ENCODE data around the gene ART1.
"Not testable (repeated sequence)": the region's sequence is repeated elsewhere in the genome, so short reads cannot be mapped to it uniquely, and the experiment has no call there.

Gene ART1

DNA sequence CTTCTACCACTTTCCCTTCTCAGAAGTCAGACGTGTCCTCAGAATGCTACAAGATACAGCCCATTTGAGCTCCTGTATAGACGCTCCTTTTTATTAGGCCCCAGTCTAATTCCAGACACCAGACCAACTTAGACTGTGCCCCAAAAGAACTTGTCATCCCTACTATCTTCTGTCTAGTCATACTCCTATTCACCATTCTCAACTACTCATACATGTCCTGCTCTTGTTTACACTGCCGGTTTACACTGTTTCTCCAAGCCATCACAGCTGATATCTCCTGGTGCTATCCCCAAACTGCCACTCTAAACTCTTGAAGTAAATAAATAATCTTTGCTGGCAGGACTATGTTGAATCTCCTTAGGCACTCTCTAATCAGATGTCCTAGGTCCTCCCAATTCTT lies 7.6 kb downstream of the ART1 start:
- not testable (repeated sequence) for H2BK15ac ChIP-seq (ENCODE audit: low read depth, poor library complexity, severe bottlenecking); H3K9ac ChIP-seq (ENCODE audit: low read length); H2AK5ac ChIP-seq (ENCODE audit: low read length, severe bottlenecking); H3K27ac ChIP-seq (ENCODE audit: low read length, poor library complexity, severe bottlenecking); H3K36me3 ChIP-seq (ENCODE audit: control insufficient read depth in 1 of 2, insufficient read depth in 2 of 2, low read depth in 1 of 2, low read length in 2 of 2); H3K4me2 ChIP-seq (ENCODE audit: low read length, poor library complexity, severe bottlenecking); H3K23ac ChIP-seq (ENCODE audit: low read length in 2 of 2); H3K79me1 ChIP-seq (replicated peaks; ENCODE audit: low read length, poor library complexity, severe bottlenecking); H2BK5ac ChIP-seq (ENCODE audit: low read depth, low read length, poor library complexity, severe bottlenecking); H3K4me3 ChIP-seq (ENCODE audit: insufficient read depth in 1 of 2, low read depth in 1 of 2, low read length in 2 of 2); H2BK12ac ChIP-seq (ENCODE audit: low read length in 2 of 2); H3K18ac ChIP-seq (ENCODE audit: low read depth in 1 of 2, low read length in 2 of 2); H3K4ac ChIP-seq (ENCODE audit: low read depth in 1 of 2, low read length in 2 of 2); H2BK120ac ChIP-seq (ENCODE audit: low read depth, low read length); H4K91ac ChIP-seq (ENCODE audit: low read length); H2AFZ ChIP-seq (ENCODE audit: low read depth, low read length); H3K4me1 ChIP-seq (ENCODE audit: control insufficient read depth, insufficient read depth, low read depth, low read length); H4K8ac ChIP-seq (ENCODE audit: low read length); DNase-seq; H3K9me3 ChIP-seq (ENCODE audit: control insufficient read depth, low read length); H3K14ac ChIP-seq (ENCODE audit: low read length in 2 of 2)
- WGBS, result 94% methylated on average over 2 of the region's 3 CpGs
- H3K27me3 ChIP-seq (ENCODE audit: control insufficient read depth in 1 of 2, insufficient read depth in 1 of 2, low read length in 2 of 2), result peaks cover 12 to 36% of the 10 kb centered on the region in 2 experiments

DNA sequence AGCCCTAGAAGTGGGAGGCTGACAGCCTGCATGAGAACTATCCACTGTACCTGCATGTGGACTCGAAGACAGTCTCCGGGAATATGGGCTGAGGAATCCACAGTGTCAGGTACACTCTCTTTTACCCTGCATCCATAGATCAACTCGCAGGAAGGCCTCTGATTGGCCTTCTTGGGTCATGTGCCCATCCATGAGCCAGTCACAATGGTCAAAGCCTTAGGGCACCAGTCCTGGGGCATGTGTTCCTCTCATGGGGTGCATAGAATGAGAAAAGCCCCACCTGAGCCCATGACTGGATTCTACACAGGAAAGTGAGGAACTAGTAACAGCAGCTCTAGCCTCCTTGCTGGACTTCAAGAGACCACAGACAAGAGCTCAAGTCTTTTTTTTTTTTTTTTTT lies 10.6 kb downstream of the ART1 start:
- Histone ChIP-seq H3K4ac (ENCODE audit: low read depth in 1 of 2, low read length in 2 of 2) (no peak overlapping the region), H2BK5ac (ENCODE audit: low read depth, low read length, poor library complexity, severe bottlenecking) (no peak overlapping the region), H2BK12ac (ENCODE audit: low read length in 2 of 2) (no peak overlapping the region), H3K9ac (ENCODE audit: low read length) (no peak overlapping the region), H3K36me3 (ENCODE audit: control insufficient read depth in 1 of 2, insufficient read depth in 2 of 2, low read depth in 1 of 2, low read length in 2 of 2) (no peaks in the 10 kb centered on the region), H2BK15ac (ENCODE audit: low read depth, poor library complexity, severe bottlenecking) (no peak overlapping the region), H3K27me3 (ENCODE audit: control insufficient read depth in 1 of 2, insufficient read depth in 1 of 2, low read length in 2 of 2) (peaks cover 23 to 24% of the 10 kb centered on the region in 2 experiments), H2BK120ac (ENCODE audit: low read depth, low read length) (no peak overlapping the region), H2AFZ (ENCODE audit: low read depth, low read length) (no peak overlapping the region), H3K4me3 (ENCODE audit: insufficient read depth in 1 of 2, low read depth in 1 of 2, low read length in 2 of 2) (no peak overlapping the region), H2AK5ac (ENCODE audit: low read length, severe bottlenecking) (no peak overlapping the region), H3K9me3 (ENCODE audit: control insufficient read depth, low read length) (no peaks in the 10 kb centered on the region), H3K23ac (ENCODE audit: low read length in 2 of 2) (no peak overlapping the region), H3K18ac (ENCODE audit: low read depth in 1 of 2, low read length in 2 of 2) (no peak overlapping the region), H4K8ac (ENCODE audit: low read length) (no peak overlapping the region), H3K4me1 (ENCODE audit: control insufficient read depth, insufficient read depth, low read depth, low read length) (no peaks in the 10 kb centered on the region), H3K27ac (ENCODE audit: low read length, poor library complexity, severe bottlenecking) (no peak overlapping the region), H3K14ac (ENCODE audit: low read length in 2 of 2) (no peak overlapping the region), H3K4me2 (ENCODE audit: low read length, poor library complexity, severe bottlenecking) (no peak overlapping the region), H4K91ac (ENCODE audit: low read length) (no peak overlapping the region), H3K79me1 (replicated peaks; ENCODE audit: low read length, poor library complexity, severe bottlenecking) (no peaks in the 10 kb centered on the region)
- 66% methylated on average over 3 of the region's 3 CpGs for WGBS
- DNase-seq, result no peak

DNA sequence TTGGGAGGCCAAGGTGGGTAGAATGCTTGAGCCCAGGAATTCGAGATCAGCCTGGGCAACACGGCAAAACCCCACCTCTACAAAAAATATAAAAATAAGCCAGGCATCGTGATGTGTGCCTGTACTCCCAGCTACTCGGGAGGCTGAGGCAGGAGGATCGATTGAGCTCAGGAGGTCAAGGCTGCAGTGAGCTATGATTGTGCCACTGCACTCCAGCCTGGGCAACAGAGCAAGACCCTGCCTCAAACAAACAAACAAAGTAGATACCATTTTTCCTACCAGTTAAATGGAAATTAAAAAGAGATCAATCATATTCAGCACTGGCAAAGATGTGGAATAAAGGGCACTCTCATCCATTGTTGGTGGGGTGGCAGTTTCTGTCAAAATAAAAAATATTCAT lies 12.4 kb downstream of the ART1 start:
- H3K9ac ChIP-seq (ENCODE audit: low read length); H3K23ac ChIP-seq (ENCODE audit: low read length in 2 of 2); H3K4ac ChIP-seq (ENCODE audit: low read depth in 1 of 2, low read length in 2 of 2); H4K8ac ChIP-seq (ENCODE audit: low read length); H4K91ac ChIP-seq (ENCODE audit: low read length); H3K18ac ChIP-seq (ENCODE audit: low read depth in 1 of 2, low read length in 2 of 2); DNase-seq; H3K14ac ChIP-seq (ENCODE audit: low read length in 2 of 2); H2AK5ac ChIP-seq (ENCODE audit: low read length, severe bottlenecking); H3K4me1 ChIP-seq (ENCODE audit: control insufficient read depth, insufficient read depth, low read depth, low read length); H3K4me3 ChIP-seq (ENCODE audit: insufficient read depth in 1 of 2, low read depth in 1 of 2, low read length in 2 of 2); H3K4me2 ChIP-seq (ENCODE audit: low read length, poor library complexity, severe bottlenecking); H2BK15ac ChIP-seq (ENCODE audit: low read depth, poor library complexity, severe bottlenecking); H2BK120ac ChIP-seq (ENCODE audit: low read depth, low read length); H2AFZ ChIP-seq (ENCODE audit: low read depth, low read length); H3K27ac ChIP-seq (ENCODE audit: low read length, poor library complexity, severe bottlenecking); H2BK5ac ChIP-seq (ENCODE audit: low read depth, low read length, poor library complexity, severe bottlenecking); H3K36me3 ChIP-seq (ENCODE audit: control insufficient read depth in 1 of 2, insufficient read depth in 2 of 2, low read depth in 1 of 2, low read length in 2 of 2); H3K79me1 ChIP-seq (replicated peaks; ENCODE audit: low read length, poor library complexity, severe bottlenecking); H3K9me3 ChIP-seq (ENCODE audit: control insufficient read depth, low read length); H2BK12ac ChIP-seq (ENCODE audit: low read length in 2 of 2): not testable (repeated sequence)
- H3K27me3 ChIP-seq (ENCODE audit: control insufficient read depth in 1 of 2, insufficient read depth in 1 of 2, low read length in 2 of 2), result peaks cover 23 to 24% of the 10 kb centered on the region in 2 experiments
- WGBS, result 68% methylated on average over 5 of the region's 5 CpGs

DNA sequence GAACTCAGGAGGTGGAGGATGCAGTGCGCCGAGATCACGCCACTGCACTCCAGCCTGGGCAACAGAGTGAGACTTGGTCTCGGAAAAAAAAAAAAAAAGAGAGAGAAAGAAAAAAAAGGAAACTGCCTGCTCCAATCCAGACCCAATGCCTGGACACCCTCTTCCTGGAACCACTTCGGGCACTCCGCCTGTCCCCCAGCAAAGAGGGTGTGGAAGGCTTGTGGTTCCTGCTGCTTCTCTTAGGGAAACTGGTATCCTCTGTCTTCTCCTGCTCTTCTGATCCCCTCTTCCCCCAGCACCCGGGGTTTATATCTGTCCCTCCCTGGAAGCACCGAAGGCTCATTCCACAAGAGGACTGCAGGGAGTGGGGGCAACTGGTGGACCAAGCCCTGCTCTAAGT lies 13.3 kb downstream of the ART1 start:
- Histone ChIP-seq H3K4me2 (ENCODE audit: low read length, poor library complexity, severe bottlenecking) (no peak overlapping the region), H2BK15ac (ENCODE audit: low read depth, poor library complexity, severe bottlenecking) (no peak overlapping the region), H3K9me3 (ENCODE audit: control insufficient read depth, low read length) (no peaks in the 10 kb centered on the region), H3K4me3 (ENCODE audit: insufficient read depth in 1 of 2, low read depth in 1 of 2, low read length in 2 of 2) (no peak overlapping the region), H3K36me3 (ENCODE audit: control insufficient read depth in 1 of 2, insufficient read depth in 2 of 2, low read depth in 1 of 2, low read length in 2 of 2) (peaks cover 0 to 3% of the 10 kb centered on the region in 2 experiments), H3K27ac (ENCODE audit: low read length, poor library complexity, severe bottlenecking) (no peak overlapping the region), H3K4ac (ENCODE audit: low read depth in 1 of 2, low read length in 2 of 2) (no peak overlapping the region), H2BK120ac (ENCODE audit: low read depth, low read length) (no peak overlapping the region), H4K91ac (ENCODE audit: low read length) (no peak overlapping the region), H3K14ac (ENCODE audit: low read length in 2 of 2) (no peak overlapping the region), H3K18ac (ENCODE audit: low read depth in 1 of 2, low read length in 2 of 2) (no peak overlapping the region), H2BK5ac (ENCODE audit: low read depth, low read length, poor library complexity, severe bottlenecking) (no peak overlapping the region), H3K4me1 (ENCODE audit: control insufficient read depth, insufficient read depth, low read depth, low read length) (no peaks in the 10 kb centered on the region), H3K27me3 (ENCODE audit: control insufficient read depth in 1 of 2, insufficient read depth in 1 of 2, low read length in 2 of 2) (peaks cover 23 to 24% of the 10 kb centered on the region in 2 experiments), H3K79me1 (replicated peaks; ENCODE audit: low read length, poor library complexity, severe bottlenecking) (no peaks in the 10 kb centered on the region), H4K8ac (ENCODE audit: low read length) (no peak overlapping the region), H3K9ac (ENCODE audit: low read length) (no peak overlapping the region), H2BK12ac (ENCODE audit: low read length in 2 of 2) (no peak overlapping the region), H3K23ac (ENCODE audit: low read length in 2 of 2) (no peak overlapping the region), H2AK5ac (ENCODE audit: low read length, severe bottlenecking) (no peak overlapping the region), H2AFZ (ENCODE audit: low read depth, low read length) (no peak overlapping the region)
- 94% methylated on average over 6 of the region's 8 CpGs for WGBS
- no peak for DNase-seq

Measured in mesenchymal stem cell (in vitro differentiated cells and primary cell).